Osteoblast (primary cell): ENCODE results near the gene BDH1. TPM values are rescaled to one million over a fixed set of nuclear protein-coding genes. Genes with fewer than 3 reads are reported as not detected.

Experiments used
- DNase-seq: peaks from one replicate; pipeline ENCODE4 v3.0.0; 2011; ENCODE audit warnings: low spot score, mixed read lengths; ENCODE audit not compliant: insufficient read length; ENCODE audit errors: missing footprints
- H2AFZ ChIP-seq: 2 replicates; pipeline ENCODE4 v1.6.0; 2011; ENCODE audit warnings: mild to moderate bottlenecking, low read length
- H3K27ac ChIP-seq: 2 replicates; pipeline ENCODE4 v1.5.1; 2011; ENCODE audit warnings: mild to moderate bottlenecking, low read depth, low read length, moderate library complexity
- H3K27me3 ChIP-seq: 2 replicates; pipeline ENCODE4 v1.6.0; 2012; ENCODE audit warnings: mild to moderate bottlenecking, control low read depth, inconsistent platforms, low read length, moderate library complexity; ENCODE audit not compliant: insufficient read depth
- H3K36me3 ChIP-seq: 2 replicates; pipeline ENCODE4 v1.5.1; 2011; ENCODE audit warnings: mild to moderate bottlenecking, low read length, control low read depth, moderate library complexity; ENCODE audit not compliant: insufficient read depth
- H3K4me1 ChIP-seq: 2 replicates; pipeline ENCODE4 v1.5.1; 2011; ENCODE audit warnings: mild to moderate bottlenecking, low read length, control low read depth, moderate library complexity; ENCODE audit not compliant: insufficient read depth
- H3K4me2 ChIP-seq: 2 replicates; pipeline ENCODE4 v1.6.0; 2011; ENCODE audit warnings: mild to moderate bottlenecking, low read length; ENCODE audit not compliant: insufficient read depth
- H3K4me3 ChIP-seq: fragments of 200-600 bp; sonication (generic); 3 replicates; pipeline ENCODE4 v1.5.1; 2012; ENCODE audit warnings: mild to moderate bottlenecking, low read length, inconsistent platforms; ENCODE audit not compliant: insufficient read depth
- H3K79me2 ChIP-seq: 2 replicates; pipeline ENCODE4 v1.6.0; 2012; ENCODE audit warnings: mild to moderate bottlenecking, low read length, control low read depth, inconsistent platforms; ENCODE audit not compliant: insufficient read depth
- H3K9me3 ChIP-seq: 2 replicates; pipeline ENCODE4 v1.5.1; 2011; ENCODE audit warnings: low read depth, low read length, control low read depth
- H4K20me1 ChIP-seq: 2 replicates; pipeline ENCODE4 v1.6.0; 2012; ENCODE audit warnings: mild to moderate bottlenecking, low read length, control low read depth; ENCODE audit not compliant: insufficient read depth
- CTCF ChIP-seq: IDR thresholded peaks from 2 replicates; pipeline ENCODE4 v1.5.1; 2011; ENCODE audit warnings: mild to moderate bottlenecking, low read depth, low read length, moderate library complexity; ENCODE audit errors: extremely low read depth
- total RNA-seq: library from RNA; depleted of rRNA; stranded (reverse); fragments of >200 nt; gene quantifications from 2 replicates; pipeline ENCODE4 v1.2.3, GENCODE V29; 2012

Gene BDH1
- total RNA-seq, 1 donor, result 5.8 TPM

- Histone ChIP-seq H3K9me3 (no peaks in the 10 kb centered on the region), H3K27me3 (peaks cover 37% of the 10 kb centered on the region), H3K4me3 (peak overlapping the region; percentile 86), H4K20me1 (no peaks in the 10 kb centered on the region), H3K79me2 (no peaks in the 10 kb centered on the region), H3K27ac (peak overlapping the region; percentile 88), H2AFZ (peak overlapping the region; percentile 97), H3K4me1 (peaks cover 18% of the 10 kb centered on the region), H3K4me2 (peak overlapping the region; percentile 98), H3K36me3 (no peaks in the 10 kb centered on the region)
- peak; percentile 44 for TF ChIP-seq CTCF
- DNase-seq, result peak; percentile 99
Measured at GRCh38 chr3:197554562-197555280, 1.0 kb downstream of the BDH1 start.

- DNase-seq, result peak; percentile 74
- Histone ChIP-seq H3K4me1 (peaks cover 18% of the 10 kb centered on the region), H3K36me3 (no peaks in the 10 kb centered on the region), H3K9me3 (no peaks in the 10 kb centered on the region), H3K4me3 (peak overlapping the region; percentile 86), H3K27ac (peak overlapping the region; percentile 88), H4K20me1 (no peaks in the 10 kb centered on the region), H3K4me2 (peak overlapping the region; percentile 98), H2AFZ (peak overlapping the region; percentile 97), H3K27me3 (peaks cover 33% of the 10 kb centered on the region), H3K79me2 (no peaks in the 10 kb centered on the region)
- no peak for TF ChIP-seq CTCF
Measured at GRCh38 chr3:197554196-197554561, 1.6 kb downstream of the BDH1 start.

GRCh38 chr3:197552198-197552597 is 3.6 kb downstream of the BDH1 start:
- no peaks in the 10 kb centered on the region for H4K20me1 ChIP-seq
- H2AFZ ChIP-seq, result no peak overlapping the region
- TF ChIP-seq CTCF, result no peak
- H3K27me3 ChIP-seq, result peaks cover 18% of the 10 kb centered on the region
- peaks cover 18% of the 10 kb centered on the region for H3K4me1 ChIP-seq
- H3K4me3 ChIP-seq, result no peak overlapping the region
- no peak overlapping the region for H3K27ac ChIP-seq
- DNase-seq, result no peak
- H3K9me3 ChIP-seq, result no peaks in the 10 kb centered on the region
- H3K36me3 ChIP-seq, result no peaks in the 10 kb centered on the region
- H3K4me2 ChIP-seq, result no peak overlapping the region
- no peaks in the 10 kb centered on the region for H3K79me2 ChIP-seq

- no peak overlapping the region for H3K4me3 ChIP-seq
- H3K27ac ChIP-seq, result no peak overlapping the region
- H3K4me1 ChIP-seq, result peaks cover 16% of the 10 kb centered on the region
- no peak for DNase-seq
- no peaks in the 10 kb centered on the region for H3K36me3 ChIP-seq
- no peaks in the 10 kb centered on the region for H4K20me1 ChIP-seq
- peaks cover 2% of the 10 kb centered on the region for H3K27me3 ChIP-seq
- no peaks in the 10 kb centered on the region for H3K9me3 ChIP-seq
- no peaks in the 10 kb centered on the region for H3K79me2 ChIP-seq
- H3K4me2 ChIP-seq, result no peak overlapping the region
- H2AFZ ChIP-seq, result no peak overlapping the region
- TF ChIP-seq CTCF, result no peak
Measured at GRCh38 chr3:197550489-197550888, 5.3 kb downstream of the BDH1 start.
